SH-SY5Y (cell line): Measurements from ENCODE around the gene CSF2.

ENCODE experiments used
- GATA2 ChIP-seq: IDR thresholded peaks from 2 replicates; pipeline ENCODE4 v1.6.1; 2011; ENCODE audit warnings: mild to moderate bottlenecking, low read depth, low read length
- GATA3 ChIP-seq: IDR thresholded peaks from 2 replicates; pipeline ENCODE4 v1.6.1; 2011; ENCODE audit warnings: low read depth, mild to moderate bottlenecking, low read length, moderate library complexity

CSF2 gene

GRCh38 chr5:132099905-132100304 lies 26.3 kb downstream of the CSF2 start:
- TF ChIP-seq GATA3 (no peak), GATA2 (no peak)

GRCh38 chr5:132100672-132101261 lies 27.2 kb downstream of the CSF2 start:
- no peak for TF ChIP-seq GATA3
- TF ChIP-seq GATA2: no peak

- no peak for TF ChIP-seq GATA2
- no peak for TF ChIP-seq GATA3
Measured at GRCh38 chr5:132101385-132101880, 27.8 kb downstream of the CSF2 start.

GRCh38 chr5:132102101-132102701 lies 28.6 kb downstream of the CSF2 start:
- TF ChIP-seq GATA2: no peak
- no peak for TF ChIP-seq GATA3

GRCh38 chr5:132102944-132103331 lies 29.3 kb downstream of the CSF2 start:
- TF ChIP-seq GATA3: no peak
- no peak; the same call in 1 of the 2 replicates for TF ChIP-seq GATA2

GRCh38 chr5:132103332-132103951 lies 29.9 kb downstream of the CSF2 start:
- TF ChIP-seq GATA2 (no peak), GATA3 (no peak)

- TF ChIP-seq GATA2 (no peak), GATA3 (no peak)
Measured at GRCh38 chr5:132103969-132104391, 30.4 kb downstream of the CSF2 start.

- TF ChIP-seq GATA3 (no peak), GATA2 (no peak)
Measured at GRCh38 chr5:132104556-132104955, 31.0 kb downstream of the CSF2 start.

- TF ChIP-seq GATA3 (no peak; the same call in 1 of the 2 replicates), GATA2 (peak; percentile 68; the same call in 1 of the 2 replicates)
Measured at GRCh38 chr5:132105688-132106087, 32.1 kb downstream of the CSF2 start.

- no peak for TF ChIP-seq GATA2
- TF ChIP-seq GATA3: no peak
Measured at GRCh38 chr5:132109494-132110053, 36.0 kb downstream of the CSF2 start.

- no peak for TF ChIP-seq GATA2
- TF ChIP-seq GATA3: no peak
Measured at GRCh38 chr5:132110195-132110594, 36.6 kb downstream of the CSF2 start.

- no peak for TF ChIP-seq GATA2
- TF ChIP-seq GATA3: no peak
Measured at GRCh38 chr5:132110930-132111329, 37.3 kb downstream of the CSF2 start.

GRCh38 chr5:132112111-132112510 lies 38.5 kb downstream of the CSF2 start:
- TF ChIP-seq GATA3 (no peak), GATA2 (no peak)
